SK-N-SH (cell line): ENCODE data around the gene CDH22. TPM values are rescaled to one million over a fixed set of nuclear protein-coding genes. Genes with fewer than 3 reads are reported as not detected.

Experiments
- CTCF ChIA-PET: fragments of 300-600, 350-600 bp; formaldehyde crosslinking; extraction: SDS; loops from one replicate; lab custom pipeline; 2021; lab: Yijun Ruan, JAX
- POLR2A ChIA-PET: fragments of 350-600 bp; sonication (Branson Sonifier 250); formaldehyde crosslinking; extraction: SDS; loops from one replicate; lab custom pipeline; 2020; ENCODE audit warnings: antibody characterized with exemption, inconsistent platforms; lab: Yijun Ruan, JAX
- DNase-seq: peaks from one replicate; pipeline ENCODE4 v3.0.0; 2012
- H2AFZ ChIP-seq: fragments of 200-600 bp; sonication (generic); 2 replicates; pipeline ENCODE4 v1.8.1; 2016; ENCODE audit warnings: antibody characterized with exemption, mild to moderate bottlenecking, low read depth
- H3F3A ChIP-seq: fragments of 200-600 bp; sonication (generic); replicated peaks from 2 replicates; pipeline ENCODE3; 2016; ENCODE audit warnings: antibody characterized with exemption, mild to moderate bottlenecking; ENCODE audit not compliant: insufficient read depth
- H3K27ac ChIP-seq, 2 experiments: fragments of 200-500 bp in 1 of 2; fragments of 200-600 bp in 1 of 2; sonication (Bioruptor generic) in 1 of 2; sonication (generic), shearing (Covaris generic) in 1 of 2; 2 replicates each; pipeline versions ENCODE4 v1.5.1 to v1.6.1; 2014 to 2016; ENCODE audit warnings: low read depth in 2 of 2, inconsistent platforms in 1 of 2, low read length in 1 of 2, mild to moderate bottlenecking in 1 of 2, mixed read lengths in 1 of 2
- H3K27me3 ChIP-seq: fragments of 200-600 bp; sonication (generic), shearing (Covaris generic); 2 replicates; pipeline ENCODE4 v1.6.1; 2016; ENCODE audit warnings: mixed run types; ENCODE audit not compliant: insufficient read depth
- H3K36me3 ChIP-seq, 2 experiments: fragments of 200-500 bp in 1 of 2; fragments of 200-600 bp in 1 of 2; sonication (Bioruptor generic) in 1 of 2; sonication (generic) in 1 of 2; replicated peaks in 1 of 2; 2 replicates each; pipeline versions ENCODE3 to v1.5.1; 2014 to 2016; ENCODE audit warnings: low read length in 1 of 2, mild to moderate bottlenecking in 1 of 2; ENCODE audit not compliant: insufficient read depth in 2 of 2, control insufficient read depth in 1 of 2
- H3K4me1 ChIP-seq, 2 experiments: fragments of 200-500 bp in 1 of 2; fragments of 200-600 bp in 1 of 2; sonication (Bioruptor generic) in 1 of 2; sonication (generic), shearing (Covaris generic) in 1 of 2; 2 replicates each; pipeline versions ENCODE4 v1.5.1 to v1.6.1; 2014 to 2016; ENCODE audit warnings: low read depth in 1 of 2, low read length in 1 of 2, mixed run types in 1 of 2; ENCODE audit not compliant: insufficient read depth in 2 of 2, control insufficient read depth in 1 of 2
- H3K4me2 ChIP-seq: fragments of 200-600 bp; sonication (generic), shearing (Covaris generic); 2 replicates; pipeline ENCODE4 v1.6.1; 2017; ENCODE audit warnings: mixed run types
- H3K4me3 ChIP-seq, 2 experiments: fragments of 200-500 bp in 1 of 2; fragments of 200-600 bp in 1 of 2; sonication (Bioruptor generic) in 1 of 2; sonication (generic), shearing (Covaris generic) in 1 of 2; 2 replicates each; pipeline versions ENCODE4 v1.5.1 to v1.8.1; 2014 to 2016; ENCODE audit warnings: low read depth in 2 of 2, inconsistent platforms in 1 of 2, low read length in 1 of 2, mild to moderate bottlenecking in 1 of 2, mixed read lengths in 1 of 2, moderate library complexity in 1 of 2
- H3K79me2 ChIP-seq: fragments of 200-600 bp; sonication (generic); 2 replicates; pipeline ENCODE4 v1.8.1; 2017; ENCODE audit warnings: mild to moderate bottlenecking; ENCODE audit not compliant: insufficient read depth
- H3K9ac ChIP-seq: fragments of 200-600 bp; sonication (generic); 2 replicates; pipeline ENCODE4 v1.6.1; 2017; ENCODE audit warnings: mixed run types
- H3K9me2 ChIP-seq: fragments of 200-600 bp; sonication (generic); 2 replicates; pipeline ENCODE4 v1.6.1; 2017; ENCODE audit warnings: mixed run types
- H3K9me3 ChIP-seq: fragments of 200-600 bp; sonication (generic); 2 replicates; pipeline ENCODE4 v1.6.1; 2017; ENCODE audit warnings: mixed run types, mild to moderate bottlenecking, moderate library complexity
- H4K20me1 ChIP-seq: fragments of 200-600 bp; sonication (generic); 2 replicates; pipeline ENCODE4 v1.6.1; 2017; ENCODE audit warnings: mild to moderate bottlenecking, mixed run types; ENCODE audit not compliant: insufficient read depth
- CHD2 ChIP-seq: fragments of 150-350 bp; IDR thresholded peaks from 2 replicates; pipeline ENCODE4 v1.6.1; 2018; ENCODE audit warnings: low read length; ENCODE audit not compliant: partially characterized antibody
- CTCF ChIP-seq: fragments of 200-600 bp; sonication (generic); IDR thresholded peaks from 2 replicates; pipeline ENCODE4 v1.6.1; 2017; ENCODE audit warnings: antibody characterized with exemption, mild to moderate bottlenecking, moderate library complexity
- FOXM1 ChIP-seq: IDR thresholded peaks from 2 replicates; pipeline ENCODE4 v1.4.0; 2012; ENCODE audit warnings: low read depth, mild to moderate bottlenecking
- JUND ChIP-seq: IDR thresholded peaks from 2 replicates; pipeline ENCODE4 v1.4.0; 2012
- MAX ChIP-seq: IDR thresholded peaks from 2 replicates; pipeline ENCODE4 v1.4.0; 2012; ENCODE audit warnings: low read depth
- NFIC ChIP-seq: IDR thresholded peaks from 2 replicates; pipeline ENCODE4 v1.4.0; 2012; ENCODE audit warnings: borderline replicate concordance
- NRF1 ChIP-seq: IDR thresholded peaks from 2 replicates; pipeline ENCODE4 v1.6.1; 2012; ENCODE audit warnings: low read depth, mild to moderate bottlenecking, low read length
- SMC3 ChIP-seq: IDR thresholded peaks from 2 replicates; pipeline ENCODE4 v1.6.1; 2012; ENCODE audit warnings: low read depth, low read length, improper control_type of control experiment
- ZBTB33 ChIP-seq: IDR thresholded peaks from 2 replicates; pipeline ENCODE4 v1.4.0; 2012; ENCODE audit warnings: low read depth, borderline replicate concordance
- WGBS: methylation state at CpG from one replicate; pipeline ENCODE4 v1.1.6; 2017; ENCODE audit warnings: low lambda C conversion rate; 5-methylcytosine and 5-hydroxymethylcytosine counted together
- polyA plus RNA-seq, 3 experiments: library from polyadenylated mRNA; depleted of rRNA; stranded (reverse); fragments of >200 nt; gene quantifications; 2 replicates each; pipeline ENCODE4 v1.2.3, GENCODE V29; 2012
- TF ChIP-seq, protein P1 (sequence below): fragments of 150-350 bp; IDR thresholded peaks from 2 replicates; pipeline ENCODE4 v1.6.1; 2017; ENCODE audit warnings: antibody characterized with exemption, low read length, low read depth, borderline replicate concordance
- TF ChIP-seq, protein P2 (sequence below): fragments of 150-350 bp; IDR thresholded peaks from 2 replicates; pipeline ENCODE4 v1.6.1; 2016; ENCODE audit warnings: mild to moderate bottlenecking, low read depth, low read length
- TF ChIP-seq, protein P3 (sequence below): IDR thresholded peaks from 2 replicates; pipeline ENCODE4; 2012

CDH22 gene
- polyA plus RNA-seq, 1 of the 3 experiments (the other 2 are of a cell fraction) = not detected

GRCh38 chr20:46148313-46149208 lies 159.7 kb downstream of the CDH22 start (continued):
- no peak for TF ChIP-seq ZBTB33

DNA sequence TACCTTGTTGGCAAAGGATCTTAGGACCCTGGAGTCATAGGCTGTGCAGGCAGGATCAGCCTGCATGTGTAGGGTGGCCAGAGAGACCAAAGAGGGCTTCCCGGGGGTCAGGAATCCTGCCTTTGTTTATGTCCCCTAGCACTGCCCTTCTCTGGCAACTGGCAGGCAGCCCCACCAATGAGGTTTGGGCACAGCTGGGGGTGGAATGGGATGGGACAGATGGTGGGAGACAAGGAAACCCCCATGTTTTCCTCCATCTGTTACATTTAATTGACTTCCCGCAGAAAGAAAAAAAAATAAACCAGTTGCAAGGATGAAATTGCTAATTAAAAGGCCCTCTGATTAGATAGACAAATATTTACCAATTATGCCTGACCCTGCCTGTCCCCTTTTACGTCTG lies 162.6 kb downstream of the CDH22 start:
- no peaks in the 10 kb centered on the region for H3K9me2 ChIP-seq
- WGBS = 36% methylated on average over 3 of the region's 3 CpGs
- TF ChIP-seq, protein P1, sequence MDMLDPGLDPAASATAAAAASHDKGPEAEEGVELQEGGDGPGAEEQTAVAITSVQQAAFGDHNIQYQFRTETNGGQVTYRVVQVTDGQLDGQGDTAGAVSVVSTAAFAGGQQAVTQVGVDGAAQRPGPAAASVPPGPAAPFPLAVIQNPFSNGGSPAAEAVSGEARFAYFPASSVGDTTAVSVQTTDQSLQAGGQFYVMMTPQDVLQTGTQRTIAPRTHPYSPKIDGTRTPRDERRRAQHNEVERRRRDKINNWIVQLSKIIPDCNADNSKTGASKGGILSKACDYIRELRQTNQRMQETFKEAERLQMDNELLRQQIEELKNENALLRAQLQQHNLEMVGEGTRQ = no peak
- TF ChIP-seq FOXM1 (no peak), CTCF (no peak), SMC3 (no peak), NFIC (no peak), CHD2 (no peak), JUND (no peak), NRF1 (no peak), MAX (no peak)
- TF ChIP-seq, protein P2, sequence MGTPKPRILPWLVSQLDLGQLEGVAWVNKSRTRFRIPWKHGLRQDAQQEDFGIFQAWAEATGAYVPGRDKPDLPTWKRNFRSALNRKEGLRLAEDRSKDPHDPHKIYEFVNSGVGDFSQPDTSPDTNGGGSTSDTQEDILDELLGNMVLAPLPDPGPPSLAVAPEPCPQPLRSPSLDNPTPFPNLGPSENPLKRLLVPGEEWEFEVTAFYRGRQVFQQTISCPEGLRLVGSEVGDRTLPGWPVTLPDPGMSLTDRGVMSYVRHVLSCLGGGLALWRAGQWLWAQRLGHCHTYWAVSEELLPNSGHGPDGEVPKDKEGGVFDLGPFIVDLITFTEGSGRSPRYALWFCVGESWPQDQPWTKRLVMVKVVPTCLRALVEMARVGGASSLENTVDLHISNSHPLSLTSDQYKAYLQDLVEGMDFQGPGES = no peak
- TF ChIP-seq, protein P3, sequence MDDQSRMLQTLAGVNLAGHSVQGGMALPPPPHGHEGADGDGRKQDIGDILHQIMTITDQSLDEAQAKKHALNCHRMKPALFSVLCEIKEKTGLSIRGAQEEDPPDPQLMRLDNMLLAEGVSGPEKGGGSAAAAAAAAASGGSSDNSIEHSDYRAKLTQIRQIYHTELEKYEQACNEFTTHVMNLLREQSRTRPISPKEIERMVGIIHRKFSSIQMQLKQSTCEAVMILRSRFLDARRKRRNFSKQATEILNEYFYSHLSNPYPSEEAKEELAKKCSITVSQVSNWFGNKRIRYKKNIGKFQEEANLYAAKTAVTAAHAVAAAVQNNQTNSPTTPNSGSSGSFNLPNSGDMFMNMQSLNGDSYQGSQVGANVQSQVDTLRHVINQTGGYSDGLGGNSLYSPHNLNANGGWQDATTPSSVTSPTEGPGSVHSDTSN = no peak
- TF ChIP-seq, all 33 proteins: peak for 0
- DNase-seq = no peak
- no peak overlapping the region for H2AFZ ChIP-seq
- no peaks in the 10 kb centered on the region for H3K9me3 ChIP-seq
- no peaks in the 10 kb centered on the region for H3F3A ChIP-seq
- H3K9ac ChIP-seq = no peak overlapping the region
- H3K4me1 ChIP-seq = peaks cover 0 to 65% of the 10 kb centered on the region in 2 experiments; a peak in 2 of 4 replicates
- no peaks in the 10 kb centered on the region for H4K20me1 ChIP-seq
- no peak overlapping the region for H3K4me3 ChIP-seq
- ChIA-PET CTCF (interaction anchor here (0.8 to 2.9 kb wide), 4 partner anchors 13 to 203 kb away, joined by 3 to 16 read pairs (median 8); no protein-coding TSS in a partner anchor), POLR2A (no interaction called here)
- H3K27ac ChIP-seq = no peak overlapping the region
- no peaks in the 10 kb centered on the region for H3K79me2 ChIP-seq
- H3K36me3 ChIP-seq = no peaks in the 10 kb centered on the region
- H3K27me3 ChIP-seq = peaks cover 17% of the 10 kb centered on the region; the same call in 1 of the 2 replicates
- no peak overlapping the region for H3K4me2 ChIP-seq
